Small intestine (tissue), 7 donors: ENCODE data around the gene AHNAK. TPM values are rescaled to one million over a fixed set of nuclear protein-coding genes. Genes with fewer than 3 reads are reported as not detected.

Source experiments
- DNase-seq, 2 donors: peaks; one replicate each; pipeline versions ENCODE4 v3.0.0 to v3.0.0-alpha.2; 2013
- FAIRE-seq: peaks from 2 replicates; lab custom pipeline; 2012; peaks lifted over from hg19 to GRCh38; lab: Jason Lieb, UNC
- H3K27ac ChIP-seq, 3 donors: one replicate each; pipeline ENCODE4 v1.5.1; 2013; ENCODE audit warnings: low read length in 2 of 3, mild to moderate bottlenecking in 2 of 3, control low read depth in 1 of 3, inconsistent platforms in 1 of 3, low read depth in 1 of 3, moderate library complexity in 1 of 3
- H3K27me3 ChIP-seq, 3 donors: one replicate each; pipeline ENCODE4 v1.6.1; 2013; ENCODE audit warnings: low read length in 3 of 3, inconsistent platforms in 1 of 3; ENCODE audit not compliant: control insufficient read depth in 3 of 3, insufficient read depth in 3 of 3
- H3K36me3 ChIP-seq, 3 donors: one replicate each; pipeline ENCODE4 v1.6.1; 2013; ENCODE audit warnings: low read length in 3 of 3, inconsistent platforms in 1 of 3, low read depth in 1 of 3, mild to moderate bottlenecking in 1 of 3, moderate library complexity in 1 of 3; ENCODE audit not compliant: control insufficient read depth in 3 of 3, insufficient read depth in 2 of 3
- H3K4me1 ChIP-seq, 3 donors: one replicate each; pipeline ENCODE4 v1.6.1; 2013; ENCODE audit warnings: low read length in 2 of 3, inconsistent platforms in 1 of 3, low read depth in 1 of 3, mild to moderate bottlenecking in 1 of 3, moderate library complexity in 1 of 3; ENCODE audit not compliant: control insufficient read depth in 3 of 3, insufficient read depth in 2 of 3
- H3K4me3 ChIP-seq, 3 donors: one replicate each; pipeline ENCODE4 v1.5.1; 2013; ENCODE audit warnings: low read length in 3 of 3, control low read depth in 1 of 3, inconsistent platforms in 1 of 3, low read depth in 1 of 3, mild to moderate bottlenecking in 1 of 3, moderate library complexity in 1 of 3
- H3K9me3 ChIP-seq, 2 donors: one replicate each; pipeline ENCODE4 v1.6.1; 2013; ENCODE audit warnings: low read depth in 1 of 2, low read length in 1 of 2; ENCODE audit not compliant: control insufficient read depth in 2 of 2, insufficient read depth in 1 of 2
- WGBS, 3 donors: extraction: QIAGEN DNeasy Blood & Tissue Kit; methylation state at CpG; one replicate each; pipeline ENCODE4 v1.1.7; 2013; 5-methylcytosine and 5-hydroxymethylcytosine counted together
- polyA plus RNA-seq, 4 donors: library from polyadenylated mRNA; stranded (reverse) in 3 of 4; unstranded in 1 of 4; fragments of 200-250 nt in 3 of 4; fragments of 120-200 nt in 1 of 4; gene quantifications; one replicate each; pipeline versions ENCODE4 v1.2.1 to v1.2.3, GENCODE V29; 2013
- donor health status: healthy with polysubstance abuse.
- donor health status: control.
- donor health status: control.
- donor health status: Bipolar disorder and iron deficiency.
- donor health status: healthy.

The AHNAK gene
- polyA plus RNA-seq, 4 donors: 72.1 to 110 (median 86.8) TPM

DNA sequence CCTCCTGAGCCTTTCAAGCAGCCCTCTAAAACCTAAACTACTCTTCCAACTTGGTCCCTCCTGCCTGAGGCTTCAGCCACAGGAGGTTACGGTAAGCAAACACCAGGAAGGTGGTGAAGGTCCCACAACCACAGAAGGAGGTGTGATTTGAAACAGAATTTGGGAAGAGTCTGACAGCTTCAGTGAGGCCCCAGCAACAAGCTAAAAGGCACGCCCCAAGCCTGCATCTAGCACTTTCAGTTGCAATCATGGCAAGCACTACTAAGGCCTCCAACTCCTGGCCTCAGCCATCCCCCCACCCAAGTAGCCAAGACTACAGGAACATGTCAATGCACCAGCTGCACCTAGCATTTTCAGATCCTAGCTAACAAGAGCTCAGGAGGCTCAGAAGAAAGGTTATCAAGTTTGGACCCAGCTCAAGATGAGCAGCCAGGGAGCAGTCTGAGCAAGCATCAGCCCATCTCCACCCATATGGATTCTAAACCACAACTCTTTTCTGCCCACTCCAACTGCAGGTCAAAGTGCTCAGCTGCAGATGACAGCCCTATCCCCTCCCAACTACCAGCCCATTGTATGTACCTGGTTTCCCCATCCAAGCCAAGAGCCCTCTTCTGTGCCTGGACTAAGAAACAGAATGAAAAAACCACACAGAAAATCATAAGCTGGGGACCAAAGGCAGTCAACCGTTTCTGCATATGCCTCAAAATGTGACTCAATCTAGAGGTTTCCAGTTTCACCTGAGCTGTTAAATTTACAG, 10.4 kb upstream of the AHNAK start:
- H3K27me3 ChIP-seq: no peaks in the 10 kb centered on the region
- 24 to 39% (median 38%) methylated on average over 3 of the region's 3 CpGs for WGBS, 3 donors
- no peak for FAIRE-seq
- H3K27ac ChIP-seq: peak overlapping the region; percentile 81 to 95 (median 83)
- peaks cover 10 to 71% (median 38%) of the 10 kb centered on the region in 3 donors for H3K4me1 ChIP-seq
- H3K4me3 ChIP-seq: no peak overlapping the region
- H3K9me3 ChIP-seq: no peaks in the 10 kb centered on the region
- H3K36me3 ChIP-seq: peaks cover 4 to 46% (median 5%) of the 10 kb centered on the region in 3 donors
- peak; percentile 51 to 52 for DNase-seq

GRCh38 chr11:62556108-62556874, 9.7 kb upstream of the AHNAK start:
- no peak overlapping the region for H3K4me3 ChIP-seq
- peaks cover 4 to 44% (median 5%) of the 10 kb centered on the region in 3 donors for H3K36me3 ChIP-seq
- peaks cover 10 to 77% (median 44%) of the 10 kb centered on the region in 3 donors for H3K4me1 ChIP-seq
- no peak for FAIRE-seq
- H3K27ac ChIP-seq: peak overlapping the region; percentile 81 to 95 (median 83)
- 7 to 10% (median 7%) methylated on average over 14 of the region's 14 CpGs for WGBS, 3 donors
- no peaks in the 10 kb centered on the region for H3K9me3 ChIP-seq
- DNase-seq: peak; percentile 83 to 94
- H3K27me3 ChIP-seq: no peaks in the 10 kb centered on the region

DNA sequence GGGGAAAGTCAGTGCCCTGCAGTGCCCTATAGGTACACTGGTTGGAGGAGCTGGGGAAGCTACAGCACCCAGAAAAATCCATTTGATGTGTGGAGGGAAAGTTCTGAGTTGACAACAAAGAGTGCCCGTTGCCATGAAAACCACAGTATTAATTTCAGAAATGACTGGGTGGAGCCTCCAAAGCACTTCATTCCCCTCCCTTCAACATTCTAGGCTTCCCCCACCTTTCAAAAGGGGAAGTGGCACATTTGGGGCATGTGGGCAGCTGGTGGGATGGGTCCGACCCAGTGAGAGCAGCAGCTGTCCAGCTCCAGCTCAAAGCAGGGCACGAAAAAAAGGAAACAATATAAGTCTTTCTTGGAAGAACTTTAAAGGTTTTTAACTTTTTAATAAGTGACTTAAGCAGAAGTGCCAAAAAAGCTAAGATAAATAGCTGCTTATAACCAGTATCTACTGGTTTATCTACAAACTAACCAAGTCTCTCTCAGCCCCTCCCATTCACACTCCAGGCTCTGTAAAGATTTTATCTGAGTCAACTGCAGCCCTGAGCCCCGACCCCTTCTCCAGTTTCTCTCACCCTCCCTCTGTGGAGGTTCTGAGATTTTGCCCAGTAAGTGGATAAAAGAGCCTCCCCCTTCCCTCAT, 9.0 kb upstream of the AHNAK start:
- H3K4me3 ChIP-seq: no peak overlapping the region
- H3K4me1 ChIP-seq: peaks cover 10 to 78% (median 44%) of the 10 kb centered on the region in 3 donors
- 16 to 24% (median 21%) methylated on average over 4 of the region's 4 CpGs for whole genome bisulfite sequencing, 3 donors
- peak overlapping the region; percentile 71 to 95 (median 81) for H3K27ac ChIP-seq
- no peaks in the 10 kb centered on the region for H3K9me3 ChIP-seq
- DNase-seq (no peak), FAIRE-seq (no peak)
- H3K27me3 ChIP-seq: no peaks in the 10 kb centered on the region
- H3K36me3 ChIP-seq: peaks cover 4 to 38% (median 5%) of the 10 kb centered on the region in 3 donors

DNA sequence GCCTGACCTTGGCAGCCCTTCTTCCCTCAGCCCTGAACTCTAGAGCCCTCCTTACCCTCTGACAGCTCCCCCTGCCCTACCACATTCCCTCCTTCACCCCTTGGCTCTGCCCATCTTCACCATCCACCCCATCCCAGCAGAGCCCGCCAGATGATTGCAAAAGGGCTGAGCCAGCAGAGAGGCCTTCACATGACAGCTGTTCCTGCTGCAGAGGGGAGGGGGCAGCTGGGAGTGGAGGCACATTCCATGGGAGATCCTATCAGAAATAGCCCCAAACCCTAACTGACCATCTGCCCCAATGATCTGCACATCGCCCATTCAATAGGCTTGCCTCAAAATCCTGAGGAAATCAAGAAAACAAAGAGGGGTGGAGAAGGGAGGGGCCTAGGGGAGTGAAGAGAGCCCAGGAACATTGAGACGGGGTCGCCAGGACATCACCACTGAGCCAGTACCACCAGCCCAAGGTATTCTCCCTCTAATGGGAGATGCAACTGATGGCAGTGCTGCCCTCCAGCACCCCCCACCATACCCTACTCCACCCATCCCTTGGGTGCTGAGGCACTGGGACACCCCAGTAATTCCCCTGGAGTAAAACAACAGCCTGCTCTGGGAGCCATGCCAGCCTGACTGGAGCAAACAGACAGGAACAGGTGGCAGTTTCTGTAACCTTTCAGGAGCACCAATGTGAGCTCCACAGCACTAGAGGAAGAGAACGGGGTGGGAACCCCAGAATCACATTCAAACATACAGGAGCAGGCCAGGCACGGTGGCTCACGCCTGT, 8.0 kb upstream of the AHNAK start:
- Histone ChIP-seq H3K27ac (peak overlapping the region; percentile 90 to 98 (median 95)), H3K4me1 (peaks cover 10 to 75% (median 44%) of the 10 kb centered on the region in 3 donors), H3K36me3 (peaks cover 4 to 29% (median 5%) of the 10 kb centered on the region in 3 donors), H3K4me3 (no peak overlapping the region), H3K27me3 (no peaks in the 10 kb centered on the region), H3K9me3 (no peaks in the 10 kb centered on the region)
- 40 to 65% (median 55%) methylated on average over 7 of the region's 7 CpGs for WGBS, 3 donors
- DNase-seq: peak; percentile 31 to 46
- no peak for FAIRE-seq

DNA sequence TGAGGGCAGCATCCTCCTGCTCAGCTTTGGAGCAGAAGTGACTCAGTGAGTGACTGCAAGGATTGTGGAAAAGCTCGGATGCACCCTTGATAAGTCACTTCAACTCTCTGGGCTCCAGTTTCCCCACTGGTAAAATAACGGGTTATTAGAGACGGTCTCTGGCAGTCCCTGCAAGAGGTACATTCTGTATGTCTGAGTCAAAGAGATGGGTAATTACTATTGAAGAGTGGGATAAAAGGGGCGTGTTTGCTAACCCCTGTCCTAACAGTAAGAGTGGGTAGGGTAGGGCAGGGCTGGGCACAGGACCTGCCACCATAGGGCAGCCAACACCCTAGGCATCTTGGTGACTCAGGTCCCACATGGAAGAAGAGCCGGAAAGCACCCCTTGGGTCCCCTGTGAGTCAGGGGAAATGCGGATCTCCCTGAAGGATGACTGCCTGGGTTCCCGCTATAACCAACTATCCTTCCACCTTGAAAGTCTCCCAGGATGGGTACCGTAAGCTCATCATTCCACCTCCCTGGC, 7.3 kb upstream of the AHNAK start:
- Histone ChIP-seq H3K4me1 (peaks cover 10 to 79% (median 44%) of the 10 kb centered on the region in 3 donors), H3K4me3 (no peak overlapping the region), H3K36me3 (peaks cover 0 to 22% (median 0%) of the 10 kb centered on the region in 3 donors), H3K27ac (peak overlapping the region; percentile 90 to 98 (median 95)), H3K27me3 (no peaks in the 10 kb centered on the region), H3K9me3 (no peaks in the 10 kb centered on the region)
- peak in 1 of 2 donors; percentile 87 for DNase-seq
- 52 to 64% (median 63%) methylated on average over 8 of the region's 8 CpGs for WGBS, 3 donors
- no peak for FAIRE-seq

DNA sequence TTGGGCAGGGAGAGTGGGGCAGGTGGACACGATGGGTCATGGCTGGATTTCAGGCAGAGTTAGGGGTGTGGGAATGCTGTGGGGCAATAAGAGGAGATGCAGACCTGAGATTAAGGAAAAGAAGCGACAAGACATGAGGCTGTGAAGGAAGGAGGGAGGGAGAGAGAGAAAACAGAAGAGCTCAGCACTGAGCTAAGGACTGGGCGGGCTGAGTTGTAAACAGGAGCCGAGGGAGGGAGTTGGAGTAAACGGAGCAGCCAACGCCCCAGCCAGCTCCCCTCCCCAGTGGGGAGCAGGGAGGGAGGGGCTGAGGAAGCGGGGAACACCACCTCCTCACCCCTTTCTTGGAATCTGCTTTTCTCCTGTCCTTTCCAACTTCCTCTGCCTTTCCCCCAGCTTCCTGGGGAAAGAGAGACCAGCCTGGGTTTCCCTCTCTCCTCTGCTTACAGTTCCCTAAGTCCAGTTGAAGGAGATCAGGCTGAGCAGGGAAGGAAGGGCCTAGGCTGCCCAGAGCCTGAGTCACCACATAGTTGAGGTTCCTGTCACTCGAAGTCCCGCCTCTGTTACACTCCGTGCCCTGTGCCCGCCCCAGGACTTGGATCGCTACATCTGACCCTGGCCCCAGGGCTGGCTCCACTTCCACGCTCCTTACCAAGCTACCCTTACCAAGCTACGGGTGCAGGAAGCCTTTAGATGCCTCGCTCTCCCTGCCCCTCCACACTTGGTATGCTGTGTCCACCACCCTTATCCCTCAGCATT, 6.7 kb upstream of the AHNAK start:
- no peak overlapping the region for H3K4me3 ChIP-seq
- peaks cover 0 to 16% (median 0%) of the 10 kb centered on the region in 3 donors for H3K36me3 ChIP-seq
- 8 to 13% (median 11%) methylated on average over 10 to 15 of the region's 15 CpGs for WGBS, 3 donors
- H3K27me3 ChIP-seq: no peaks in the 10 kb centered on the region
- FAIRE-seq (no peak), DNase-seq (peak; percentile 95 to 98)
- peak overlapping the region; percentile 90 to 98 (median 95) for H3K27ac ChIP-seq
- peaks cover 10 to 84% (median 41%) of the 10 kb centered on the region in 3 donors for H3K4me1 ChIP-seq
- H3K9me3 ChIP-seq: no peaks in the 10 kb centered on the region

DNA sequence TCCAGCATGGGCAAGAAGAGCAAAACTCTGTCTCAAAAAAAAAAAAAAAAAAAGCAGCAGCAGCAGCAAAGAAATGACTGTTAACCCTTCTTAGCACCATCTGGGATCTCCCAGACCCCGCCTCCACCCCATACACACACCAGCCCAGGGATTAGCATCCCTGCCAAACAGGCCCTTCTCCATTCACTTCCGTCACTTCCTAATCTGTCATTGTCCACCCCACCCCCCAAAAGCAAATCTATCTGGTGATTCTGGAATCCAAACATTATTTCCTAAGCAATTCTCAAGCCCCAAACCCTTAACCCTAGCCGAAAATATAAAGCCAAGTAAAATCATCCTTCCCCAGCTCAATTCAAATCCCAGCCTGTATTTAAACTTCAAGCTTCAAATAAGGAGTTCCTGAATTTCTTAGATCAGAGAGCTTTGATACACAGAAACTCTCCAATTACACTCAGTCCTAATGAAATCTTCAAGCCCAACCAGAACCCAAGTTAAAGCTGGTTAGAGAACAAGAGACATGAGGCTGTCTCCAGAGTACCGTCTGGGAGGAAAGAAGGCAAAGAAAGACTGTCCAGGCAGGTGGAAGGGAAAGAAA, 6.0 kb upstream of the AHNAK start:
- peak overlapping the region; percentile 90 to 98 (median 95) for H3K27ac ChIP-seq
- peaks cover 0 to 9% (median 0%) of the 10 kb centered on the region in 3 donors for H3K36me3 ChIP-seq
- DNase-seq (peak in 1 of 2 donors; percentile 57), FAIRE-seq (no peak)
- H3K4me1 ChIP-seq: peaks cover 10 to 83% (median 41%) of the 10 kb centered on the region in 3 donors
- H3K27me3 ChIP-seq: no peaks in the 10 kb centered on the region
- H3K4me3 ChIP-seq: no peak overlapping the region
- 24 to 40% (median 27%) methylated on average over 4 of the region's 4 CpGs for WGBS, 3 donors
- H3K9me3 ChIP-seq: no peaks in the 10 kb centered on the region
